ENCODE results near the gene ABR. TPM values are rescaled to one million over a fixed set of nuclear protein-coding genes. Genes with fewer than 3 reads are reported as not detected.

The ABR gene
- total and polyA plus RNA-seq, 3 donors from 2014 or later, result 30.6 to 52.7 (median 42.1) TPM

GRCh38 chr17:1169929-1170312 lies 9.9 kb downstream of the ABR start:
- WGBS, 2 donors, result 71 to 86% methylated on average over 2 to 4 of the region's 4 CpGs
- Histone ChIP-seq H3K9me3 (no peaks in the 10 kb centered on the region), H3K4me1 (no peaks in the 10 kb centered on the region), H3K36me3 (ENCODE audit: low read depth, missing control alignments) (no peaks in the 10 kb centered on the region), H3K27me3 (no peaks in the 10 kb centered on the region), H3K4me3 (no peak overlapping the region), H3K27ac (no peak overlapping the region)
- intact Hi-C loops (cut with DNase I; ENCODE audit: low total_unique reads), result no loop called here
- DNase-seq, result no peak
- TF ChIP-seq CTCF (IDR thresholded peaks at IDR 0.05), result no peak
- no peak for TF ChIP-seq POLR2A (IDR thresholded peaks at IDR 0.05)

GRCh38 chr17:1169221-1169928 lies 10.4 kb downstream of the ABR start:
- no peaks in the 10 kb centered on the region for H3K4me1 ChIP-seq
- H3K4me3 ChIP-seq, result no peak overlapping the region
- no peaks in the 10 kb centered on the region for H3K36me3 ChIP-seq (ENCODE audit: low read depth, missing control alignments)
- H3K27me3 ChIP-seq, result no peaks in the 10 kb centered on the region
- no peaks in the 10 kb centered on the region for H3K9me3 ChIP-seq
- WGBS, 2 donors, result 87 to 88% methylated on average over 19 to 22 of the region's 22 CpGs
- TF ChIP-seq POLR2A (IDR thresholded peaks at IDR 0.05) (no peak), CTCF (IDR thresholded peaks at IDR 0.05) (no peak)
- intact Hi-C loops (cut with DNase I; ENCODE audit: low total_unique reads), result no loop called here
- no peak overlapping the region for H3K27ac ChIP-seq
- no peak for DNase-seq

- Histone ChIP-seq H3K36me3 (ENCODE audit: low read depth, missing control alignments) (no peaks in the 10 kb centered on the region), H3K9me3 (no peaks in the 10 kb centered on the region), H3K27me3 (no peaks in the 10 kb centered on the region), H3K4me3 (no peak overlapping the region), H3K27ac (no peak overlapping the region), H3K4me1 (no peaks in the 10 kb centered on the region)
- DNase-seq, result no peak
- 80 to 86% methylated on average over 13 to 17 of the region's 17 CpGs for WGBS, 2 donors
- TF ChIP-seq CTCF (IDR thresholded peaks at IDR 0.05), result no peak
- TF ChIP-seq POLR2A (IDR thresholded peaks at IDR 0.05), result no peak
- intact Hi-C loops (cut with DNase I; ENCODE audit: low total_unique reads), result no loop called here
These were observed 11.1 kb downstream of the ABR start for GRCh38 chr17:1168533-1169220.

- Histone ChIP-seq H3K27ac (no peak overlapping the region), H3K27me3 (no peaks in the 10 kb centered on the region), H3K9me3 (no peaks in the 10 kb centered on the region), H3K4me3 (no peak overlapping the region), H3K36me3 (ENCODE audit: low read depth, missing control alignments) (no peaks in the 10 kb centered on the region), H3K4me1 (no peaks in the 10 kb centered on the region)
- no peak for TF ChIP-seq CTCF (IDR thresholded peaks at IDR 0.05)
- TF ChIP-seq POLR2A (IDR thresholded peaks at IDR 0.05), result no peak
- WGBS, 2 donors, result 78 to 80% methylated on average over 8 to 11 of the region's 11 CpGs
- intact Hi-C loops (cut with DNase I; ENCODE audit: low total_unique reads), result no loop called here
- no peak for DNase-seq
These were observed 13.5 kb downstream of the ABR start for GRCh38 chr17:1166276-1166675.
